ENCODE results near the gene SHB. TPM values are rescaled to one million over a fixed set of nuclear protein-coding genes. Genes with fewer than 3 reads are reported as not detected.

SHB gene
- total RNA-seq, 6 experiments from 2014 or later: 12.0 to 43.1 (median 21.9) TPM

- ATAC-seq (no peak), DNase-seq (no peak)
- 92% methylated on average over 2 of the region's 2 CpGs for WGBS (ENCODE audit: insufficient coverage, low coverage, low lambda C conversion rate, missing lambda C conversion rate)
- H3K27ac ChIP-seq: no peak overlapping the region
- no peaks in the 10 kb centered on the region for H3K4me1 ChIP-seq
- no peaks in the 10 kb centered on the region for H3K27me3 ChIP-seq
- no peak for TF ChIP-seq POLR2A (IDR thresholded peaks at IDR 0.05)
- TF ChIP-seq CTCF (IDR thresholded peaks at IDR 0.05): no peak
- intact Hi-C loops (cut with DNase I): no loop called here
- H3K36me3 ChIP-seq: no peaks in the 10 kb centered on the region
- H3K4me3 ChIP-seq: no peak overlapping the region
- no peaks in the 10 kb centered on the region for H3K9me3 ChIP-seq
Observed at GRCh38 chr9:37880916-37881479, 188.0 kb downstream of the SHB start.

GRCh38 chr9:37876376-37876775 is 192.7 kb downstream of the SHB start:
- no peak for ATAC-seq
- no peak overlapping the region for H3K27ac ChIP-seq
- 94% methylated on average over 1 of the region's 1 CpG for WGBS (ENCODE audit: insufficient coverage, low coverage, low lambda C conversion rate, missing lambda C conversion rate)
- no peaks in the 10 kb centered on the region for H3K4me1 ChIP-seq
- DNase-seq: no peak
- no peak overlapping the region for H3K4me3 ChIP-seq
- intact Hi-C loops (cut with DNase I): no loop called here
- no peaks in the 10 kb centered on the region for H3K36me3 ChIP-seq
- TF ChIP-seq CTCF (IDR thresholded peaks at IDR 0.05): no peak
- no peak for TF ChIP-seq POLR2A (IDR thresholded peaks at IDR 0.05)
- no peaks in the 10 kb centered on the region for H3K27me3 ChIP-seq
- H3K9me3 ChIP-seq: no peaks in the 10 kb centered on the region

- intact Hi-C loops (cut with DNase I): no loop called here
Observed at GRCh38 chr9:37873955-37874354, 195.1 kb downstream of the SHB start.

GRCh38 chr9:37870799-37871176 is 198.2 kb downstream of the SHB start:
- H3K9me3 ChIP-seq: no peaks in the 10 kb centered on the region
- no peaks in the 10 kb centered on the region for H3K4me1 ChIP-seq
- H3K36me3 ChIP-seq: no peaks in the 10 kb centered on the region
- intact Hi-C loops (cut with DNase I): no loop called here
- DNase-seq (no peak), ATAC-seq (no peak)
- H3K27ac ChIP-seq: no peak overlapping the region
- H3K27me3 ChIP-seq: no peaks in the 10 kb centered on the region
- H3K4me3 ChIP-seq: no peak overlapping the region
- WGBS (ENCODE audit: insufficient coverage, low coverage, low lambda C conversion rate, missing lambda C conversion rate): 98% methylated on average over 5 of the region's 5 CpGs
- TF ChIP-seq CTCF (IDR thresholded peaks at IDR 0.05): no peak
- no peak for TF ChIP-seq POLR2A (IDR thresholded peaks at IDR 0.05)

More at GRCh38 chr9:37873955-37874354, 195.1 kb downstream of the SHB start:
- H3K4me1 ChIP-seq: no peaks in the 10 kb centered on the region
- no peak for DNase-seq
- H3K27me3 ChIP-seq: no peaks in the 10 kb centered on the region
- H3K27ac ChIP-seq: no peak overlapping the region
- TF ChIP-seq POLR2A (IDR thresholded peaks at IDR 0.05): no peak
- 100% methylated on average over 2 of the region's 2 CpGs for WGBS (ENCODE audit: insufficient coverage, low coverage, low lambda C conversion rate, missing lambda C conversion rate)
- no peak for ATAC-seq
- H3K4me3 ChIP-seq: no peak overlapping the region
- H3K36me3 ChIP-seq: no peaks in the 10 kb centered on the region
- no peaks in the 10 kb centered on the region for H3K9me3 ChIP-seq

- DNase-seq: no peak
- intact Hi-C loops (cut with DNase I): no loop called here
- TF ChIP-seq POLR2A (IDR thresholded peaks at IDR 0.05) (no peak), CTCF (IDR thresholded peaks at IDR 0.05) (no peak)
- no peaks in the 10 kb centered on the region for H3K4me1 ChIP-seq
- 100% methylated on average over 5 of the region's 5 CpGs for WGBS (ENCODE audit: insufficient coverage, low coverage, low lambda C conversion rate, missing lambda C conversion rate)
- no peaks in the 10 kb centered on the region for H3K36me3 ChIP-seq
- H3K27ac ChIP-seq: no peak overlapping the region
- H3K4me3 ChIP-seq: no peak overlapping the region
- no peaks in the 10 kb centered on the region for H3K27me3 ChIP-seq
- H3K9me3 ChIP-seq: no peaks in the 10 kb centered on the region
- no peak for ATAC-seq
Observed at GRCh38 chr9:37870081-37870798, 198.8 kb downstream of the SHB start.
